Measurements from ENCODE around the gene HYI. TPM values are rescaled to one million over a fixed set of nuclear protein-coding genes. Genes with fewer than 3 reads are reported as not detected.
A peak's percentile ranks its signal among the peaks of the same experiment; 100 is the strongest.

HYI gene
- total RNA-seq, 1 donor from 2014 or later: 25.8 TPM

DNA sequence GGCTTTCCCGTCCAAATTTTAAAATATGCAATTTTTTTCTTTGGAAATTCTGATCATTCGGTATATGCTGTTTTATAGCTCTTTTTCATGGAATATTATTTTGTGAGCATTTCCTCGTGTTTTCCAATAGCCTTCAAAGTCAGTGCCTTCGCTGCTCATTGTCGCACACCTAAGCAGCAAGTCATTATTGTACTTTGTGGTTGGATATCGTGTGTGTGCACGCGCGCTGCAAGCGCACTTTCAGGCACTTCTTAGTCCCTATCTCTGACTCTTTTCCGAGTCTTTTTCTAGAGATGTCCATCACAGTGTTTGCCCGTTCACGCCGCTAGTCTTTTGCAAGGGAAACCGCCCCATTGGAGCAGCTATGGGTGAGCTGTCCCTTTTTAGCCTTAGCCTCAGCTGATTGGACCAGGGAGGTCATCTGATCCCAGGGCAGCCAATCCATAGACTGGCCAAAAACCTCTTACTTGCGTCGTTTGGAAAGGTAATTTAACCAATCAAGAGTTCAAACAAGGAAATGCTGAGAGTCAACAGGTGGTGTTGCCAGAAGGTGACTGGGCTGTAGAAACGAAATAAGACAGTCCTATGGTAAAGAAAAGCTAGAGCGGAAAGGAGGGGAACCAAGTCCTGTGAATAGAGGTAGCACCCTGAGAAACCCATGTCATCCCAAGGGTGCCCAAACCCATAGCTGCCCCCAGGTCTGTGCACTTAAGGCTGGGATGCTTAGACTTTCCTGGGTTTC, 710 bp upstream of the HYI start:
- intact Hi-C loops (cut with DNase I): loop anchor here (10.0 kb wide), 1 partner anchor 90 kb away; the partner anchor contains the start of gene ELOVL1

DNA sequence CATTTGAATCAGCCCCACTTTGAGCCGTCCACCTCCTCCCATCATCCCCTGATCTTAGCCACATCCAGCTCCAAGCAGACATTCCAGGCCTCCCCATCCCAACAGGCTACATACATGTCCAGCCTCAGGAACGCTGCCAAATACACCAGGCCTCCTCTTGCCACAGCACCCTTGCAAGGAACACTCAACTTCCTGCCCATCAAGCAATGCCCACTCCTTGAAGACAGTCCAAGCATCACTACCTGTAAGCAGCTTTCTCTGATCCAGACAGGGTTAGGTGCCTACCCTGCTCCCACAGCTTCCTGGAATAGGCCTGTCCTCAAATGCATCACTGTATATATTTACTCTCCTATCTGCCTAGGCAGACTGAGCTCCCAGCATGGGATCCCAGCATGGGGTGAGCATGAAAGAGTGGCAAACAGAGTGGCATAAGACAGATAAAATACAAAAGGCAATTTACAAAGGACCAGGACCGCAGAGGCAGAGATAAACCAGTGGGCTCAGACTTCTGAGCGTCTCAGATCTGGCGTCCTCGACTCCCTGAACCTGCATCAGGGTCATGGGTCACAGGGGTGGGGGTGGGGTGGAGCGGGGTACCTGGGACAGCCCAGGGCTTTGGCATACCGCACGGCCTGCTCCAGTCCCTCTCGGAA, 816 bp downstream of the HYI start:
- Histone ChIP-seq H3K4me1 (peaks cover 24% of the 10 kb centered on the region), H3K4me3 (peak overlapping the region; percentile 56 to 70), H3K36me3 (peaks cover 0 to 35% of the 10 kb centered on the region in 2 donors), H3K27me3 (no peaks in the 10 kb centered on the region), H3K27ac (peak overlapping the region; percentile 95), H3K9me3 (no peaks in the 10 kb centered on the region)
- intact Hi-C loops (cut with DNase I): loop anchor here (10.0 kb wide), 1 partner anchor 88 kb away; the partner anchor contains the start of gene ELOVL1
- TF ChIP-seq POLR2A (IDR thresholded peaks at IDR 0.05) (no peak), POLR2AphosphoS5 (IDR thresholded peaks at IDR 0.05; ENCODE audit: insufficient read depth in 1 of 2, low read depth in 1 of 2) (no peak), CTCF (IDR thresholded peaks at IDR 0.05) (no peak)
- DNase-seq (ENCODE audit: extremely low spot score in 2 of 2): peak; percentile 81 to 89

More for the DNA sequence above, 710 bp upstream of the HYI start:
- H3K36me3 ChIP-seq: peaks cover 0 to 19% of the 10 kb centered on the region in 2 donors
- peak overlapping the region; percentile 95 for H3K27ac ChIP-seq
- H3K27me3 ChIP-seq: no peaks in the 10 kb centered on the region
- H3K4me3 ChIP-seq: peak overlapping the region; percentile 56 to 70
- peaks cover 24% of the 10 kb centered on the region for H3K4me1 ChIP-seq
- DNase-seq (ENCODE audit: extremely low spot score in 2 of 2): peak; percentile 88 to 94
- no peak for TF ChIP-seq POLR2A (IDR thresholded peaks at IDR 0.05)
- TF ChIP-seq CTCF (IDR thresholded peaks at IDR 0.05): peak in 1 of 3 experiments; percentile 10
- peak in 1 of 2 donors; percentile 32 for TF ChIP-seq POLR2AphosphoS5 (IDR thresholded peaks at IDR 0.05; ENCODE audit: insufficient read depth in 1 of 2, low read depth in 1 of 2)
- H3K9me3 ChIP-seq: no peaks in the 10 kb centered on the region

- Histone ChIP-seq H3K4me1 (peaks cover 24% of the 10 kb centered on the region), H3K4me3 (no peak overlapping the region), H3K9me3 (no peaks in the 10 kb centered on the region), H3K27ac (peak overlapping the region; percentile 95), H3K27me3 (no peaks in the 10 kb centered on the region), H3K36me3 (peaks cover 0 to 45% of the 10 kb centered on the region in 2 donors)
- intact Hi-C loops (cut with DNase I): loop anchor here (10.0 kb wide), 1 partner anchor 87 kb away; the partner anchor contains the start of gene ELOVL1
- peak; percentile 70 to 87 for DNase-seq (ENCODE audit: extremely low spot score in 2 of 2)
- TF ChIP-seq POLR2AphosphoS5 (IDR thresholded peaks at IDR 0.05; ENCODE audit: insufficient read depth in 1 of 2, low read depth in 1 of 2): no peak
- TF ChIP-seq POLR2A (IDR thresholded peaks at IDR 0.05): no peak
- no peak for TF ChIP-seq CTCF (IDR thresholded peaks at IDR 0.05)
These were observed 1.8 kb downstream of the HYI start for GRCh38 chr1:43451701-43452532.

GRCh38 chr1:43451157-43451591, 2.6 kb downstream of the HYI start:
- peak; percentile 84 to 86 for DNase-seq (ENCODE audit: extremely low spot score in 2 of 2)
- Histone ChIP-seq H3K27ac (no peak overlapping the region), H3K4me3 (no peak overlapping the region), H3K27me3 (no peaks in the 10 kb centered on the region), H3K4me1 (peaks cover 24% of the 10 kb centered on the region), H3K36me3 (peaks cover 0 to 52% of the 10 kb centered on the region in 2 donors), H3K9me3 (no peaks in the 10 kb centered on the region)
- intact Hi-C loops (cut with DNase I): loop anchor here (10.0 kb wide), 1 partner anchor 86 kb away; the partner anchor contains the start of gene ELOVL1
- TF ChIP-seq POLR2AphosphoS5 (IDR thresholded peaks at IDR 0.05; ENCODE audit: insufficient read depth in 1 of 2, low read depth in 1 of 2): no peak
- no peak for TF ChIP-seq POLR2A (IDR thresholded peaks at IDR 0.05)
- TF ChIP-seq CTCF (IDR thresholded peaks at IDR 0.05): no peak

All from vagina (tissue), 2 donors.